Measurements from ENCODE around the gene SEPTIN3. TPM values are rescaled to one million over a fixed set of nuclear protein-coding genes. Genes with fewer than 3 reads are reported as not detected.

The SEPTIN3 gene
- total and polyA plus RNA-seq, 10 of the 15 experiments (the other 5 are each of a cell fraction or from before 2014, with no cell fraction given), result 0.05 to 3.1 (median 0.87) TPM

DNA sequence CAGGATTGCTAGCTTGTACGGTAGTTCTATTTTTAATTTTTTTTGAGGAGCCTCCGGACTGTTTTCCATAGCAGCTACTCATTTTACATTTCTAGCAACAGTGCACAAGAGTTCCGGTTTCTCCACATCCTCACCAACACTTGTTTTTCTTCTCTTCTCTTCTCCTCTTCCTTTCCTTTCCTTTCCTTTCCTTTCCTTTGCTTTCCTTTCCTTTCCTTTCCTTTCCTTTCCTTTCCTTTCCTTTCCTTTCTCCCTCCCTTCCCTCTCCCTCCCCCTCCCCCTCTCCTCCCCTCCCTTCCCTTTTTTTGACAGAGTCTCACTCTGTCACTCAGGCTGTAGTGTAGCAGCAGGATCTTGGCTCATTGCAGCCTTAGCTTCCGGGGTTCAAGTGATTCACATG, 38.7 kb downstream of the SEPTIN3 start:
- RAD21 ChIA-PET (ENCODE audit: unreplicated experiment), result no interaction called here
- CTCF ChIA-PET, result no interaction called here
- Histone ChIP-seq H3K27ac (ENCODE audit: control insufficient read depth, insufficient read depth) (no peak overlapping the region), H3K9ac (ENCODE audit: control insufficient read depth, insufficient read depth, low read length) (no peak overlapping the region), H3K4me3 (no peak overlapping the region), H3K9me3 (replicated peaks; ENCODE audit: control insufficient read depth, insufficient read depth, low read length) (no peaks in the 10 kb centered on the region; the same call in 2 of the 3 replicates), H3K4me2 (ENCODE audit: control insufficient read depth, insufficient read depth) (no peak overlapping the region), H3K36me3 (ENCODE audit: control insufficient read depth in 2 of 2, insufficient read depth in 2 of 2, low read length in 1 of 2) (no peaks in the 10 kb centered on the region), H3K79me2 (ENCODE audit: control insufficient read depth, insufficient read depth, low read length) (no peaks in the 10 kb centered on the region), H2AFZ (ENCODE audit: control insufficient read depth, low read depth, low read length) (no peak overlapping the region), H3K27me3 (replicated peaks in 1 of 2; ENCODE audit: control insufficient read depth in 2 of 2, insufficient read depth in 2 of 2, low read length in 1 of 2) (no peaks in the 10 kb centered on the region), H3K4me1 (ENCODE audit: control insufficient read depth, insufficient read depth, low read length) (no peaks in the 10 kb centered on the region), H4K20me1 (ENCODE audit: control insufficient read depth, insufficient read depth) (no peaks in the 10 kb centered on the region)
- FAIRE-seq (no peak), ATAC-seq (no peak), DNase-seq (ENCODE audit: low read depth, low spot score) (no peak)
- no TSS peak for BruUV-seq (replicated peaks)
- POLR2A ChIA-PET, result no interaction called here
- 64% methylated on average over 4 of the region's 4 CpGs for WGBS (ENCODE audit: insufficient coverage, insufficient replicate concordance, low lambda C conversion rate, missing lambda C conversion rate)
- TF ChIP-seq NFIC (IDR thresholded peaks at IDR 0.05; ENCODE audit: low read depth, low read length), result no peak
- TF ChIP-seq ZNF24 (IDR thresholded peaks at IDR 0.05), result no peak
- no peak for TF ChIP-seq SP1 (IDR thresholded peaks at IDR 0.05; ENCODE audit: low read depth, low read length)
- TF ChIP-seq GABPA (IDR thresholded peaks at IDR 0.05; ENCODE audit: low read depth), result no peak
- TF ChIP-seq IKZF1 (conservative IDR thresholded peaks at IDR 0.05), result no peak
- no peak for TF ChIP-seq CBFB (IDR thresholded peaks at IDR 0.05; ENCODE audit: low read depth)
- TF ChIP-seq HSF1 (IDR thresholded peaks at IDR 0.05; ENCODE audit: low read depth, low read length), result no peak
- no peak for TF ChIP-seq EZH2 (IDR thresholded peaks at IDR 0.05; ENCODE audit: borderline replicate concordance, control insufficient read depth, low read depth, low read length)
- TF ChIP-seq, protein P1, sequence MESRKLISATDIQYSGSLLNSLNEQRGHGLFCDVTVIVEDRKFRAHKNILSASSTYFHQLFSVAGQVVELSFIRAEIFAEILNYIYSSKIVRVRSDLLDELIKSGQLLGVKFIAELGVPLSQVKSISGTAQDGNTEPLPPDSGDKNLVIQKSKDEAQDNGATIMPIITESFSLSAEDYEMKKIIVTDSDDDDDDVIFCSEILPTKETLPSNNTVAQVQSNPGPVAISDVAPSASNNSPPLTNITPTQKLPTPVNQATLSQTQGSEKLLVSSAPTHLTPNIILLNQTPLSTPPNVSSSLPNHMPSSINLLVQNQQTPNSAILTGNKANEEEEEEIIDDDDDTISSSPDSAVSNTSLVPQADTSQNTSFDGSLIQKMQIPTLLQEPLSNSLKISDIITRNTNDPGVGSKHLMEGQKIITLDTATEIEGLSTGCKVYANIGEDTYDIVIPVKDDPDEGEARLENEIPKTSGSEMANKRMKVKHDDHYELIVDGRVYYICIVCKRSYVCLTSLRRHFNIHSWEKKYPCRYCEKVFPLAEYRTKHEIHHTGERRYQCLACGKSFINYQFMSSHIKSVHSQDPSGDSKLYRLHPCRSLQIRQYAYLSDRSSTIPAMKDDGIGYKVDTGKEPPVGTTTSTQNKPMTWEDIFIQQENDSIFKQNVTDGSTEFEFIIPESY (IDR thresholded peaks at IDR 0.05), result no peak
- TF ChIP-seq KLF5 (IDR thresholded peaks at IDR 0.05; ENCODE audit: partially characterized antibody), result no peak
- TF ChIP-seq SMC3 (IDR thresholded peaks at IDR 0.05; ENCODE audit: borderline replicate concordance, low read length), result no peak
- no peak for TF ChIP-seq ASH2L (IDR thresholded peaks at IDR 0.05; ENCODE audit: borderline replicate concordance, low read depth)
- SMC1A ChIA-PET (ENCODE audit: uncharacterized antibody, unreplicated experiment), result no interaction called here
- intact Hi-C loops (cut with micrococcal nuclease; ENCODE audit: unreplicated experiment) (no loop called here), in situ Hi-C loops (cut with MboI) (no loop called here)

All from GM12878 (cell line).